GM21381 (cell line): Measurements from ENCODE around the gene TMEM14B.
A peak's percentile ranks its signal among the peaks of the same experiment; 100 is the strongest.
"Not testable (repeated sequence)": the region's sequence is repeated elsewhere in the genome, so short reads cannot be mapped to it uniquely, and the experiment has no call there.

Experiments
- ATAC-seq: cut with Tn5 transposase; IDR thresholded peaks from one replicate; pipeline ENCODE4 v1.9.1; 2021; ENCODE audit warnings: mild to moderate bottlenecking, moderate library complexity; ENCODE audit not compliant: unreplicated experiment

TMEM14B gene

GRCh38 chr6:10745116-10745515 is 2.5 kb upstream of the TMEM14B start:
- no peak for ATAC-seq

GRCh38 chr6:10746915-10747250 is 722 bp upstream of the TMEM14B start:
- ATAC-seq: no peak

DNA sequence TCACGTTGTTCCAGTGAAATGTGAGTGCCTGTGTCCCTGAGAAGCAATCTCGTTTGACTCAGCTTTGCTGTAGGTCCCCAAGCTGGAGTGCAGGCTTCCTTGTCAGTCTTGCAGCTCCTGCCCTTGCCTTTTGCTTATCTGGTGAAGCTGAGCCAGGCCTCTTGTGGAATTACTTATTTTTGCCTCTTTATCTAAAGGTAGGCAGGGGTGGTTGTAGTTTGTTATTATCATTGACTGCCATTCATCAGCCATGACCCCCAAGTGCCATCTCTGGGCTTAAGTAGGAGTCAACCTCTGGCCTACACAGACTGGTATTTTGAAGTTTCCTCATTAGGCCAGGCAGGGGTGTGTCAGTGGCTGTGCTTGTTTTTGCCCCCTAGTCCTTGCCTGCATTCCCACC is 2.1 kb downstream of the TMEM14B start:
- ATAC-seq: no peak

DNA sequence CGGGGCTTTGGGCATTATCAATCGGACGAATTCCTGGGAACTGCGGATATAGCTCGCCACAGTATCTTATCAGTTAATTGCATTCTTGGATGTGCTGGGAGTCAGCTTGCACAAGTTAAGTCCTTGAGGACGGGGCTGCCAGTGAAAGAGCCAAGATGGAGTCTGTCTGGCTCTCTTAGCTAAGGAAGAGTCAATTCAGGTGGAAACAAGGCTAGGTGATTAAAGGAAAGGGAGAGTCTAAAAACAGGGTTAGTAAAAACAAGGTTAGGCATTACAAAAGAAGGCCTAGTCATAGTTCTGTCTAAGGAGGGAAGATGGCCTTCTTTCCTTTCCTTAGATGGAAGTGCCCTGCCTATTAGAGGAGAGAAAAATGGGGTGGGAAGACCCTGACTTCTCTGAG is 3.0 kb downstream of the TMEM14B start:
- not testable (repeated sequence) for ATAC-seq

- not testable (repeated sequence) for ATAC-seq
Measured at GRCh38 chr6:10751757-10752156, 4.2 kb downstream of the TMEM14B start.

GRCh38 chr6:10756085-10756484 is 8.5 kb downstream of the TMEM14B start:
- ATAC-seq: no peak

DNA sequence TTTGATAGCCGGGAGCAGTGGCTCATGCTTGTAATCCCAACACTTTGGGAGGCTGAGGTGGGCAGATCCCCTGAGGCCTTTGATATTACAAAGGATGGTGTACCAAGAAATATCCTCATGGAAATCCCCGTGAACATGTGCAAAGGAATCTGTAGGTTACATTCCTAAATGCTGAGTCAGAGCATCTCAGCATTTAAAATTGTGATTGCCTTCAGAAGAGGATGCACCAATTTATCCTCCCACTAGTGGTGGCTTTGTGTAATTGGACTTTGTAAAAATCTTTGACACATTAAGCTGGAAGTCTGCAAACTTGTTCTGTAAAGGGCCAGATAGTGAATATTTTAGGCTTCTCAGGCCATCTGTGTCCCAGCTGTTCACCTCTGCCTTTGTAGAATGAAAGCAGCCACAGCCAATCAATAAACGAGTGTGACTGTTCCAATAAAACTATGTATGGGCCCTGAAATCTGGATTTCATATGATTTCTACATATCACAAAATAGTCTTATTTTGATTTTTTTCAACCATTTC is 11.8 kb downstream of the TMEM14B start:
- ATAC-seq: peak; percentile 62

DNA sequence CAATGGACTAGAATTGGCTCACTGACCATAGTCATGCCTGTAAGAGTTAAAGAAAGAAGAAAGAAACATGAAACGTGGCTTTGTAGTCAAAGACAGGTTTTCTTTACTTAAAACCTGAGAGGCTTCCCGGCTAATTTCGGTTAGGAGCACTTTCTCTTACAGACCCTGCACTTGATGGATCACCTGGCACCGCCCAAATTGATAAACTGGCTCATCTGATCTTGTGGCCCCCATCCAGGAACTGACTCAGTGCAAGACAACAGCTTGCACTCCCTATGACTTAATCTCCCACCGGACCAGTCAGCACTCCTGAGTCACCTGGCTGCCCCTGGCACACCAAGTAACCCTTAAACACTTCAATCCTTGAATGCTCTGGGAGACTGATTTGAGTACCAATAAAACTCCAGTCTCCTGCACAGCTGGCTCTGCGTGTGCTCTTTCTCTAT is 12.3 kb downstream of the TMEM14B start:
- ATAC-seq: no peak

DNA sequence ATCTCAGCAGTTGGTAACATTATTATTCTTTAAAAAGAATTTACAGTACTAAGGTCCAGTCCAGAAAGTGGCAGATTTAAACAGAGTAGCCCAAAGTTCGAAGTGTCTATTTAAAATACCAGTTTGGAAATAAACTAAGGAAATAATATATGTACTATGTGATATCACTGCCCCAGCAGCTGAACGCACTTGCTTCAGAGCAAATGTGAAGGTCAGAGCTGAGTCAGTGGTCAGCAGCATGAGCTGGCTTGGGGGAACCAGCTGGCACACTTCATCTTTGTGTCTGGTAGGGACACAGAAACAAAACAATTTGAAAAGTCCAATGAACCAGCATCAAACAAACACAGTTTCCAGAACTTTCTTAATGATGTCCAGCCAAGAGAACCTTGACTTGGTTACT is 15.4 kb downstream of the TMEM14B start:
- ATAC-seq: no peak

GRCh38 chr6:10769419-10769818 is 21.8 kb downstream of the TMEM14B start:
- ATAC-seq: no peak

DNA sequence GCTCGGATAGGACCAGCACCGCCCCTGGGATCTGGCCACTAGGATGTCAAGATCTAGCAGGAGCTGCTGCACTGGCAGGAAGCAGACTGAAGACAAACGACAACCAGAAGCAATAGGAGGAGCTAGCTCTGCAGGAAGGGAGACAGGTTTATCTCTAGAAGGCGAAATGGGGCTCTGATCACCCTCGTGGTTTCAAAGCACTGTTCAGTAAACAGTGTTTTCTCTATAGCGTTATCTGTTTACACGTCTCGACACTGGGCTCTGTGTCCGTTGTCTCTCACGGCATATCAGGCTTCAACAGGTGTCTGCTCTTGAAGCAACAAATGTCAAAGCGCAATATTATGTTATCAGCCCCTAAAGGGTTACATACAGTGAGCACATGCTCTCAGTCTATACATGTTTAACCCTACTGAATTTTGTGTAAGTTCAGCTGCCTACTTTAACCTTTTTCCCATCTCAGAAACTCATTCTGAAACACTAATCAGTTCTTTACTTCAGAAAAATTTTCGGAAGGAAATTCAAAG is 23.8 kb downstream of the TMEM14B start:
- no peak for ATAC-seq

GRCh38 chr6:10778230-10778629 is 30.6 kb downstream of the TMEM14B start:
- no peak for ATAC-seq

DNA sequence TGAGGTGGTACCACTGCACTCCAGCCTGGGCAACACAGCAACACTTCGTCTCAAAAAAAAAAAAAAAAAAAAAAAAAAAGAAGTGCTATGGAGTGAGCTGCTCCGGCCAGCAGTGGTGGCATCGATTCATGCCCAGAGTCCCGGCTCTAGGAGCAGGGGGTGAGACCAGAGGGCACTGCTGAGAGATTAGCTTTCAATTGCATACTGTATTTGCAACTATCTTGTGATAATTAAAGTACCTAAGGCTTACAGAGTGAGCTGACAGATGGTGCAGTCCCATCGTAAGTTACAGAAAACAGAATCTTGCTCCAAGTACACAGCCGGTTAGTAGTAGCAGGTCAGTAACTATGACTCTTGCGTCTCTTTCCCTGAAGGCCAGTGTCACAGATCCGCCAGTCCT is 31.5 kb downstream of the TMEM14B start:
- ATAC-seq: no peak

- ATAC-seq: no peak
Measured at GRCh38 chr6:10791673-10792072, 44.1 kb downstream of the TMEM14B start.

- ATAC-seq: no peak
Measured at GRCh38 chr6:10792101-10792500, 44.5 kb downstream of the TMEM14B start.

DNA sequence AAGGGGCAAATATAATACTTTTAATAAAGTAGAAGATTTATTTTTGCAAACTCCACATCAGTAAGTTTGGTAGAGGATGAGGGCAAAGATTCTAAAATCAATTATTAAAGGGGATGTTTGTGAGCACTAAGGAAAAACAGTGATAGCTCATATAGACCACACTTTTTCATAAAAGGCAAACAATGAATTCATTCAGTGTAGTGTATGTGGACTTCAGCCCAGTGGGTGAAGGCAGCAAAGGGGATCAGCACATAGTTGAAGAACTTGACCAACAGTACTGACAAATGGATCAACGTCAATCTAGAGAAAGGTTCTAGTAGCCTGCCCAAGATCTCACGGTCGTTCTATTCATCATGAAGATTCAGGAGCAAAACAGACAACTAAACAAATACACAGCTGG is 45.4 kb downstream of the TMEM14B start:
- no peak for ATAC-seq

GRCh38 chr6:10793695-10794094 is 46.1 kb downstream of the TMEM14B start:
- ATAC-seq: no peak

DNA sequence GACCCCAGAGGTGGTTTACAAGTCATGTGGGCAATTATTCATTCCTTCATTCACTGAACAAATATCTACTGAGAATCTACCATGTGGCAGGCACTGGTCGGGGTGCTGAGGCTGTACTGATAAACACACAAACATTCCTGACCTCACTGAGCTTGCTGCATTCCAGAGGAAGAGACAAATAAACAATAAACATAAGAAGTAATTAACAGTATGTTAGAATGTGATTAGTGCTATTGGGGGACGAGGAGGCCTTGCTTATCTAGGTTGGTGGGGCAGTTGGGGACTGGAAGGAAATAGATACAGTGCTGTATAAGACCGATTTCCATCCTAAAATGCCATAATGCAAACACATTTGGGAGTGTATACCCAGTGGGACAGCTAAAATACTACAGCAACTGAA is 46.6 kb downstream of the TMEM14B start:
- ATAC-seq: no peak

GRCh38 chr6:10800810-10801209 is 53.2 kb downstream of the TMEM14B start:
- ATAC-seq: no peak

DNA sequence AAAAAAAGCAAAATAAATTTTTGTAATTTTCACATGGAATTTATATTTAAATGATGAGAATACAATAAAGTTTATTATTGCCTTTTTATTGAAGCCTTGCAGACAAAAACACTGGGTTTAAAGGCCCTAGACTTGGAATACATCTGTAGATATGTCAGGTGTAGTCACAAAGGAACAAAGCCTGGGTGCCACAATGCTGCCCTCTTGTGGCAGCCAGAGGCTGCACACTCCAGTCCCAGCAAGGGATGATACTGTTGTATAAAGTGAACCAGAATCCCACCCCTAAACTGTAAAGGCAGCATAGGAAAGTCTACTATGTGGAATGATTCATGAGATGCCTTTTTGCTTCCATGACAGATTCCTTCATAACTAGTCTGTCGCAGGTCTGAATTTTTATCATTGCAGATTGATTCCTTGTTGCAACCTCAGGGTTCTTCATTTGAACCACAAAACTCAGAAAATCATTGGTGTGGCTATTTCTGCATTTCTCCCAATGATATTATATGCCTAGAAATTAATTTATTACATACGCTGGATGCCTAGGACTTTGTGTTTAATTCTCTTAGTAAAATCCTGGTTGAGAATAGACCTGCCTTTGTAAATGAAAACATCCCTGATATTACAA is 53.7 kb downstream of the TMEM14B start:
- ATAC-seq: peak; percentile 94
